A549 (cell line): ENCODE data around the gene MFSD8.

ENCODE experiments used
- CEBPB ChIP-seq, 2 experiments: fragments of >200 bp in 1 of 2; sonication (Bioruptor Twin) in 1 of 2; formaldehyde crosslinking in 1 of 2; IDR thresholded peaks; 2 replicates each; pipeline ENCODE4 v1.6.1; 2012 to 2016
- CTCF ChIP-seq: fragments of >200 bp; sonication (Bioruptor Twin); formaldehyde crosslinking; IDR thresholded peaks from 3 replicates; pipeline ENCODE4 v1.5.1; 2016
- E2F6 ChIP-seq: IDR thresholded peaks from 2 replicates; pipeline ENCODE4 v1.6.1; 2012; ENCODE audit warnings: low read depth, borderline replicate concordance
- EP300 ChIP-seq, 2 experiments: fragments of >200 bp; sonication (Bioruptor Twin); formaldehyde crosslinking; IDR thresholded peaks; 2 replicates in 1 of 2; 3 replicates in 1 of 2; pipeline ENCODE4 v1.6.1; 2016 to 2017
- KDM1A ChIP-seq: fragments of 200-600 bp; sonication (generic); IDR thresholded peaks from 2 replicates; pipeline ENCODE4 v1.6.1; 2016; ENCODE audit warnings: low read depth, mild to moderate bottlenecking
- MAFK ChIP-seq: fragments of 450-650 bp; IDR thresholded peaks from 2 replicates; pipeline ENCODE4 v1.6.1; 2014; ENCODE audit not compliant: partially characterized antibody
- MAX ChIP-seq: IDR thresholded peaks from 2 replicates; pipeline ENCODE4 v1.6.1; 2012
- MYC ChIP-seq: IDR thresholded peaks from 2 replicates; pipeline ENCODE4 v1.6.1; 2012; ENCODE audit warnings: mild to moderate bottlenecking, inconsistent platforms, low read length, improper control_type of control experiment, borderline replicate concordance
- NR3C1 ChIP-seq: fragments of >200 bp; sonication (Bioruptor Twin); formaldehyde crosslinking; IDR thresholded peaks from 3 replicates; pipeline ENCODE4 v1.6.1; 2017
- RAD21 ChIP-seq, 2 experiments: fragments of >200 bp in 1 of 2; sonication (Bioruptor Twin) in 1 of 2; formaldehyde crosslinking in 1 of 2; IDR thresholded peaks in 1 of 2; conservative IDR thresholded peaks in 1 of 2; 2 replicates in 1 of 2; 3 replicates in 1 of 2; pipeline ENCODE4 v1.6.1; 2012 to 2018; ENCODE audit warnings: inconsistent platforms in 1 of 2
- REST ChIP-seq: fragments of 200-600 bp; sonication (generic); IDR thresholded peaks from 2 replicates; pipeline ENCODE4 v1.6.1; 2016; ENCODE audit warnings: antibody characterized with exemption, mild to moderate bottlenecking, moderate library complexity
- ZC3H11A ChIP-seq: fragments of 450-650 bp; IDR thresholded peaks from 2 replicates; pipeline ENCODE4 v1.6.1; 2014; ENCODE audit warnings: antibody characterized with exemption, mild to moderate bottlenecking

- no peak for TF ChIP-seq MAX
- TF ChIP-seq EP300 (IDR thresholded peaks at IDR 0.05): no peak
- TF ChIP-seq MYC: no peak
- TF ChIP-seq MAFK: no peak
- TF ChIP-seq E2F6: no peak
- TF ChIP-seq CEBPB (IDR thresholded peaks at IDR 0.05): no peak
- no peak for TF ChIP-seq KDM1A
- TF ChIP-seq NR3C1: no peak
- no peak for TF ChIP-seq CTCF
- no peak for TF ChIP-seq ZC3H11A
- no peak for TF ChIP-seq RAD21 (conservative IDR thresholded peaks at IDR 0.05 in 1 of 2, IDR thresholded peaks at IDR 0.05 in 1 of 2)
- no peak for TF ChIP-seq REST
Measured at GRCh38 chr4:127920521-127920920, 44.5 kb downstream of the MFSD8 start.
